HCT116 (cell line): ENCODE results near the gene HYCC2.

ENCODE experiments used
- CBX3 ChIP-seq: IDR thresholded peaks from 2 replicates; pipeline ENCODE4 v1.6.1; 2012; ENCODE audit warnings: low read depth
- CEBPB ChIP-seq: IDR thresholded peaks from 2 replicates; pipeline ENCODE4 v1.6.1; 2012; ENCODE audit warnings: low read depth
- CTCF ChIP-seq, 3 experiments: fragments of 200-600 bp in 1 of 3; sonication (generic) in 1 of 3; IDR thresholded peaks in 2 of 3; conservative IDR thresholded peaks in 1 of 3; 2 replicates each; pipeline ENCODE4 v1.5.1; 2012 to 2017; ENCODE audit warnings: low read depth in 2 of 3, low read length in 2 of 3, antibody characterized with exemption in 1 of 3, borderline replicate concordance in 1 of 3, control low read depth in 1 of 3, mild to moderate bottlenecking in 1 of 3, mixed read lengths in 1 of 3, mixed run types in 1 of 3, moderate library complexity in 1 of 3; ENCODE audit not compliant: insufficient read depth in 1 of 3
- EZH2 ChIP-seq: fragments of 200-600 bp; sonication (generic); IDR thresholded peaks from 2 replicates; pipeline ENCODE4 v1.6.1; 2017; ENCODE audit warnings: antibody characterized with exemption, mixed run types
- EZH2phosphoT487 ChIP-seq: fragments of 200-600 bp; IDR thresholded peaks from 2 replicates; pipeline ENCODE4 v1.6.1; 2018; ENCODE audit warnings: antibody characterized with exemption, borderline replicate concordance
- MAX ChIP-seq: IDR thresholded peaks from 2 replicates; pipeline ENCODE4 v1.6.1; 2012
- POLR2A ChIP-seq: IDR thresholded peaks from 2 replicates; pipeline ENCODE4 v1.7.0; 2011; ENCODE audit warnings: borderline replicate concordance; ENCODE audit not compliant: insufficient read depth, insufficient read length; ENCODE audit errors: extremely low read depth
- POLR2AphosphoS5 ChIP-seq: IDR thresholded peaks from 2 replicates; pipeline ENCODE4 v1.6.1; 2011; ENCODE audit warnings: mild to moderate bottlenecking, low read depth, low read length, moderate library complexity
- RAD21 ChIP-seq: IDR thresholded peaks from 2 replicates; pipeline ENCODE4 v1.6.1; 2012; ENCODE audit warnings: low read depth, mild to moderate bottlenecking
- REST ChIP-seq: IDR thresholded peaks from 2 replicates; pipeline ENCODE4 v1.6.1; 2012; ENCODE audit warnings: low read depth
- SP1 ChIP-seq: IDR thresholded peaks from 2 replicates; pipeline ENCODE4 v1.6.1; 2012; ENCODE audit warnings: low read depth
- TCF7L2 ChIP-seq: IDR thresholded peaks from 2 replicates; pipeline ENCODE4 v1.7.0; 2011; ENCODE audit warnings: borderline replicate concordance, inconsistent platforms; ENCODE audit not compliant: insufficient read depth, insufficient read length; ENCODE audit errors: extremely low read depth
- ZNF274 ChIP-seq: fragments of 200-500 bp; sonication (Bioruptor generic); IDR thresholded peaks from 2 replicates; pipeline ENCODE4 v1.6.1; 2014; ENCODE audit warnings: mild to moderate bottlenecking, low read depth, low read length, inconsistent platforms

GRCh38 chr2:201046881-201047280 is 24.6 kb downstream of the HYCC2 start:
- no peak for TF ChIP-seq CBX3
- no peak for TF ChIP-seq RAD21
- TF ChIP-seq POLR2A = no peak
- TF ChIP-seq CTCF (IDR thresholded peaks at IDR 0.05 in 2 of 3, conservative IDR thresholded peaks at IDR 0.05 in 1 of 3; ENCODE audit: borderline replicate concordance in 1 of 3, insufficient read depth in 1 of 3, low read depth in 2 of 3, low read length in 2 of 3) = no peak
- TF ChIP-seq TCF7L2 = no peak
- TF ChIP-seq REST = no peak
- no peak for TF ChIP-seq CEBPB
- TF ChIP-seq EZH2 = no peak
- no peak for TF ChIP-seq SP1
- TF ChIP-seq EZH2phosphoT487 = no peak
- no peak for TF ChIP-seq POLR2AphosphoS5
- TF ChIP-seq ZNF274 = no peak
- TF ChIP-seq MAX = no peak
